Measurements from ENCODE around the gene HPCAL1.

The HPCAL1 gene

DNA sequence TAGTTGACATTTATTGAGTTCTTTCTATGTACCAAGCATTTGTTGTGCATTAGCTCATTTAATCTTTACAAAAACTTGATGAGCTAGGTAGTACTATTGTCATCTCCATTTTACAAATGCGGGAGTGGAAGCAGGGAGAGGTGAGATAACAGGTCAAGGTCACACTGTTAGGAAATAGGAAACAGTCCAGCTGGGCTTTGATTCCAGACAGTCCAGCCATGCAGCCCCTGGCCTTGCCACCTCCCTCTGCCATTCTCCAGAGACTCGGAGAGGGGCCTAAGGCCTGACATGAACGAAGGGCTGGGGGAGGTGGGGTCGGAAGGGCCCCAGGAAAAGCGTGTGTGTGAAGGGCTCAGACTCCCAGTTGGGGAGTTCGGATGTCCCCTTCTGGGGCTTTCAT, 89.8 kb downstream of the HPCAL1 start:
- H3K27ac ChIP-seq, result no peak overlapping the region
- TF ChIP-seq CTCF (conservative IDR thresholded peaks at IDR 0.05), result no peak

GRCh38 chr2:10392951-10393639, 90.4 kb downstream of the HPCAL1 start:
- no peak for TF ChIP-seq CTCF (conservative IDR thresholded peaks at IDR 0.05)
- no peak overlapping the region for H3K27ac ChIP-seq

GRCh38 chr2:10393640-10393982, 90.9 kb downstream of the HPCAL1 start:
- TF ChIP-seq CTCF (conservative IDR thresholded peaks at IDR 0.05), result no peak
- H3K27ac ChIP-seq, result no peak overlapping the region

GRCh38 chr2:10395893-10396292, 93.2 kb downstream of the HPCAL1 start:
- TF ChIP-seq CTCF (conservative IDR thresholded peaks at IDR 0.05), result no peak
- H3K27ac ChIP-seq, result no peak overlapping the region

DNA sequence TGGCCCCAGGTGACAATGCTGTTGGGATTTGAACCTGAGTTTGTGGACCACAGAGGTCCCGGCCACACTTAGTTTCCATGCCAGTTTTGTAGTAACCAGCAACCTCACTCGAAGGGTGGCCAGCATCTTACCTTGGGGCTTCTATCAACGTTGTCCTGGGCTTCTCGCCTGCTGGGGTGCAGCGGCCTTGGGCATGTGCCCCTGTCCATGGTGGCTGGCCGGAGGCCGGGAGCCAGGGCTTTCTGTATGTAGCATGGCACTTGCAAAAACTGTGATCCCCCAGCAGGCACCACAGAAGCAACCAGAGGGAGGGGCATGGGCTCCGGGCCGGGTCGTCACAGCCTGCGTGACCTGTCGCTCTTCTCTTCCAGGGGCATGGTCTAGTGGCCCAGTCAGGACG, 93.8 kb downstream of the HPCAL1 start:
- no peak for TF ChIP-seq CTCF (conservative IDR thresholded peaks at IDR 0.05)
- no peak overlapping the region for H3K27ac ChIP-seq

GRCh38 chr2:10397297-10397875, 94.7 kb downstream of the HPCAL1 start:
- no peak for TF ChIP-seq CTCF (conservative IDR thresholded peaks at IDR 0.05)
- no peak overlapping the region for H3K27ac ChIP-seq

- no peak for TF ChIP-seq CTCF (conservative IDR thresholded peaks at IDR 0.05)
- H3K27ac ChIP-seq, result no peak overlapping the region
Observed at GRCh38 chr2:10397878-10398277, 95.2 kb downstream of the HPCAL1 start.

All from VCaP (cell line).